ENCODE measurements around the gene PTPRN2.

- TF ChIP-seq CTCF (conservative IDR thresholded peaks at IDR 0.05 in 1 of 2, IDR thresholded peaks at IDR 0.05 in 1 of 2; ENCODE audit: low read depth in 1 of 2, low read length in 2 of 2) (no peak), EZH2 (IDR thresholded peaks at IDR 0.05; ENCODE audit: low read length, missing control alignments) (no peak)
Observed at GRCh38 chr7:157544980-157545680, 1042.5 kb downstream of the PTPRN2 start.

Measured in fibroblast of lung (primary cell).